GM19324 (cell line): Measurements from ENCODE around the gene BCL11B.

ENCODE experiments used
- ATAC-seq: cut with Tn5 transposase; IDR thresholded peaks from one replicate; pipeline ENCODE4 v1.9.1; 2021; ENCODE audit warnings: mild to moderate bottlenecking, moderate library complexity; ENCODE audit not compliant: unreplicated experiment, low FRiP score

Gene BCL11B

GRCh38 chr14:99205086-99205688, 66.8 kb downstream of the BCL11B start:
- no peak for ATAC-seq

GRCh38 chr14:99203801-99204200, 68.2 kb downstream of the BCL11B start:
- ATAC-seq, result no peak

- no peak for ATAC-seq
Measured at GRCh38 chr14:99203080-99203479, 68.9 kb downstream of the BCL11B start.

GRCh38 chr14:99202516-99202915, 69.5 kb downstream of the BCL11B start:
- ATAC-seq, result no peak

DNA sequence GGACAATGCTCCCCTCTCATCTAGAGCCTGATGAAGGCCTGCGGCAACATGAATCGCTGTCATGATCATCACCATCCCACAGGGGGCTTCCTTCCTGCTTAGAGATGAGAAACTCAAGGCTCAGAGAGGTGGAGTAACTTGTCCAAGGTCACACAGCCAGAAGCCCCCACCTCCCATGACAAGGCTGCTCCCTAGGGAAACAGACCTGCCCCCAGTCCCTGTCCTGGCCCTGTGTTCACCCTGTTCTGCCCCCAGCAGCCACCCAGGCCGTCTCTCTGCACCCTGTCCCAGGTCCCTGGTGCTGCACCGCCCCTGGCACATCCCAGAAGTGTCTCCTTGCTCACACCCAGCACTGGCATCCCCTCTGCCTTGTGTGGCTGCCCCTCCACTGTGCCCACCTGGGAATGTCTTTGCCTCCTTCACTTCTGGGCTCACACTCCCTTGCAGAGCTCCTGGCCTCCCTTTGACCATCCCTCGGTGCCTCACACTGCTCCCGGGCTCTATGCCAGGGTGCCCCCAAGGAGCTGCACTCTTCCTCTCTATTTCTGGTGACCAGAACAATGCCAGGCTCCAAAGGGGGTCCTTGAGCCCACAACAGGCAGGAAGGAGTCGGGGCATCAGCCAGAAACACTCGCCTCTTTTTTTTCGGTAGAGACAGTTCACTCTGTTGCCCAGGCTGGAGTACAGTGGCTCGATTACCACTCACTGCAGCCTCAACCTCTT, 70.5 kb downstream of the BCL11B start:
- ATAC-seq, result no peak

GRCh38 chr14:99200654-99201005, 71.4 kb downstream of the BCL11B start:
- no peak for ATAC-seq

GRCh38 chr14:99199846-99200653, 71.9 kb downstream of the BCL11B start:
- ATAC-seq, result no peak

GRCh38 chr14:99198746-99199502, 73.1 kb downstream of the BCL11B start:
- no peak for ATAC-seq

GRCh38 chr14:99196310-99196650, 75.7 kb downstream of the BCL11B start:
- no peak for ATAC-seq

DNA sequence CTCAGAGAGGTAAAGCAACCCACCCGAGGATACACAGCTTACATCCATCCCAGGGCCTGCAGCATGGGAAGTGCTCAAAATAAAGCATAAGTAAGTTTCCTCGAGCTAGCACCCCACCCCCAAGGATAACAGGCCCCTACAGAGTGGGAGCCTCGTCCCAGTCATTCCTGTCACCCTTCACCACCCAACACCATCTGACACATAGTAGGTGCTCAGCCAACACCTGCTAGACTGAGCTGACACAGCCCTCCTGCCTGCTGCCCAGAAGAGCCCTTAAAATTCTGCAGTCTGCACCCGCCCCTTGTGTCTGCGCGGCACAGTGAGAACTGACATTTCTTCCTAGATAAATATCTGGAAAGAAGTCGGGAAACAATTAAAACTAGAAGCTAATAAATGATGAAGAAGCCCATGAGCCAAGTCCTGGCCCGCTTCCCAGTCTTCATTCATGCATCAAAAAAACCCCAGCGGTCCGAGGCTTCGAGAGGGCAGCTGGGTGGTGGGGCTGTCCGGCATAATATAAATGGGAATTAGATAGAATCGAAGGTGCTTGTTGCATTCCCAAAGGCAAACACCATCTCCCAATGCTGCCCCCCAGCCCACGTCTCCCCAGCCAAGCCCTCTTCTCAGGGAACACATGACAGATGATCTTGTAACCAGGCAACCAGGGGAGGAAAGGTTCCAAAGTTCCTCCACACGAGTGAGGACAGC, 76.2 kb downstream of the BCL11B start:
- ATAC-seq, result no peak

- no peak for ATAC-seq
Measured at GRCh38 chr14:99194736-99195135, 77.3 kb downstream of the BCL11B start.

GRCh38 chr14:99194136-99194535, 77.9 kb downstream of the BCL11B start:
- ATAC-seq, result no peak

DNA sequence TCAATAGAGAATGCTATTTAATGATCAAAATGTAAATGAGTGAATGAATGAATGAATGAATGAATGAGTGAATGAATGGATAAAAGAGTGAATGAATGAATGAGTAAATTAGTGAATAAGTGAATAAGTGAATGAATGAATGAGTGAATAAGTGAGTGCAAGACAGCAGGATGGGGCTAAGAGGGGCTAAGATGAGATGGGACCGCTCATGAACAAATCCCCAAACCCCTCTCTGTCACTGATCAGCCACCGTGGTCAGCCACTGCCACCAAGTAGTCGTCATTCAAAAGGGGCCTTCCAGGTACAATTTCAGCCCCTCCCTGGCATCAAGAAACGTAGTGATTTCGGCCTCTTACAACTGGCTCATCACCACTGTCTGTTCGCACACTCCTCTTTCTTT, 79.2 kb downstream of the BCL11B start:
- ATAC-seq, result no peak

DNA sequence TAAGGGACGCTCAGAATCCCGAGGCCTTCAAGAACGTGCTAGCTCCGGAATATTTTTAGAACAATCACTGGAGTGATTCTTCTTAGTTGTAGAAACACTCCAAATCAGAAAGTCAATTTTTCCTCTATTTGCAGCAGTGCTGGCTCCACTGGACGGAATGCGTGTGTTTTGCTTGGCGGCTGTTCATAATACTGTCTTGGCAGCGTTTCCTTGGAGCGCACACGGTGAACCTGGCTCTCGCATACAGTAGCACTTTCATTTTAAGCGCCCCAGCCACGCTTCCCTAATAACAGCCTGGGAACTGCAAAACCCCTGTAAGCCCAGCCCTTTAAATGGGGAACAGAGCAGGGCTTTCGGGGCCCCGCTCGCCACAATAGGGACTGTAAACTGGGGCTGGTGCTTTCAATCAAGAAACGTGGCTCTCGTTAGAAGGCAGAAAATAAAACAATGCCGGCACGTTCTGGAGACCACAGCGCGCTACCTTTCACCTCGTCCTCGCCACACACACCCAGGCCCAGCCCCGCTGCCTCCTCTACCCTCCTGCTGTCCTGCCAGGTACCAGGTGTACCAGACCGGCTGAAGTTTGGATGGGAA, 79.9 kb downstream of the BCL11B start:
- no peak for ATAC-seq

DNA sequence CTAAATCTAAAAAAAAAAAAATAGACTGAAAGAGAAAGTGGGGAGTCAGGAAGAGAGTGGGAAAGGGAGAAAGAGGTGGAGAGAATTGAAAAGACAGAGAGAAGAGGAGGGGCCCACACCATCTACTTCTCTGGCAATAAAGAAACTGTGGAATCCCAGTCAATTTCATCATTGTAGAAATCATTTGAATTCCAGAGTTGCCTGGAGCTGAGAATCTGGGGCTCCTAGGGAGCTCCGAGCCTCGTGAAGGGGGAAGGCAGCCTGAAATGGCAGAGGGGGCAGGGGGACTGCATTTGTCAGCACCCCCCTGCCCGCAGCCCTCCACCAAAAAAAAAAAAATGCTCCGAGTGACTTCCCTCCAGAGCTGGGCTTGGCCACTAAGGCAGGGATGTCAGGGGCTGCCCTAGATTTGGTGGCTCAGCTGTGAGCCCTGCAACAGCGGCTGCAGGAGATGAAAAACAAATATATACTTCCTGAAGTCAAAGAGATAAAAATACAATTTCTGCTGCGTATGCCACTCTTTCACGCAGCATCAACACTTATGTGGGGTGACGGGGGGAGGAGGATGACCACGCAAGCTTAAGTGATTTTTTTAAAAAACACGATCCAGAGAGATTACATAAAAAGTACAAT, 80.5 kb downstream of the BCL11B start:
- ATAC-seq, result no peak

- no peak for ATAC-seq
Measured at GRCh38 chr14:99190696-99191394, 81.2 kb downstream of the BCL11B start.

- ATAC-seq, result no peak
Measured at GRCh38 chr14:99189201-99189801, 82.7 kb downstream of the BCL11B start.

DNA sequence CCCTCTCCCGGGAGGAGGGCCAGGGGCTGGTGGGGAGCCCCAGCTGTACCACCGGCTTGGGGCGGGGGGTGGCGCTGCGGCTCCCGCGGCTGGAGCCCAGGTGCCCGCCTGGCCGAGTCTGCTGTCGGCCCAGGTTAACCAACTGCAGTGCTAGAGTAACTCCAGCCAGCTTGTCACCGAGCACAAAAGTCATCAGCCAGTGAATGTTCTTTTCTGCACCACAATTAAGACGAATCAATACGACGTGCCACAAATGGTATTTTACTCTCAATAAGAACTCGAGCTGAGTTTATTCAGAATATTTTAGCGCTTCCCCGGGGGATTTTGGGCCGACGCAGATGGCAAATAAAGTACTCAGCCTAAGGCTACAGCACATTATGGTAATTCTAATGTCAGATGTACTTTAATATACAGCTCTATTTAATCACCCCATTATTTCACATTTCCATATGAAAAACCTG, 83.2 kb downstream of the BCL11B start:
- no peak for ATAC-seq
